ENCODE measurements around the gene ENOX2.

DNA sequence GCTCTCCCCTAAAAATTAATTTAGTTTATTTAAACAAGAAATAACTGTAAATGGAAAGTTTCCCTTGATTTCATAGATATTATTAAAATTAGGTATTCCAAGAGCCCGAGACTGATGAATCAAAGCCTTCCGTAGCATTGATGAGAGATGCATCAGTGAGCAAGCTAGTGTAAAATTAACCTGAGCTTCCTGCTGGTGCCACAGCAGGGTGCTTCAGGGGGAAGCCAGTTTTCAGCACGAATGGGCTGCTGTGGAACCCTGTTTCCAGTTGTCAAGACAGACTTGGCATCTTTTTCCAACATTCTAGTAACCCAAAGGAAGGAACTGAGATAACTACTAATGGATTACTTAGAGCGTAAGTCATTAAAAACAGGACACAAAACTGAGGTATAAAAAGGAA, 279.5 kb downstream of the ENOX2 start:
- TF ChIP-seq, protein P1, sequence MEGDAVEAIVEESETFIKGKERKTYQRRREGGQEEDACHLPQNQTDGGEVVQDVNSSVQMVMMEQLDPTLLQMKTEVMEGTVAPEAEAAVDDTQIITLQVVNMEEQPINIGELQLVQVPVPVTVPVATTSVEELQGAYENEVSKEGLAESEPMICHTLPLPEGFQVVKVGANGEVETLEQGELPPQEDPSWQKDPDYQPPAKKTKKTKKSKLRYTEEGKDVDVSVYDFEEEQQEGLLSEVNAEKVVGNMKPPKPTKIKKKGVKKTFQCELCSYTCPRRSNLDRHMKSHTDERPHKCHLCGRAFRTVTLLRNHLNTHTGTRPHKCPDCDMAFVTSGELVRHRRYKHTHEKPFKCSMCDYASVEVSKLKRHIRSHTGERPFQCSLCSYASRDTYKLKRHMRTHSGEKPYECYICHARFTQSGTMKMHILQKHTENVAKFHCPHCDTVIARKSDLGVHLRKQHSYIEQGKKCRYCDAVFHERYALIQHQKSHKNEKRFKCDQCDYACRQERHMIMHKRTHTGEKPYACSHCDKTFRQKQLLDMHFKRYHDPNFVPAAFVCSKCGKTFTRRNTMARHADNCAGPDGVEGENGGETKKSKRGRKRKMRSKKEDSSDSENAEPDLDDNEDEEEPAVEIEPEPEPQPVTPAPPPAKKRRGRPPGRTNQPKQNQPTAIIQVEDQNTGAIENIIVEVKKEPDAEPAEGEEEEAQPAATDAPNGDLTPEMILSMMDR (IDR thresholded peaks at IDR 0.05), result no peak
- TF ChIP-seq POLR2A (IDR thresholded peaks at IDR 0.05) (no peak), EP300 (IDR thresholded peaks at IDR 0.05; ENCODE audit: low read depth) (no peak)
